Measurements from ENCODE around the gene DNAJC8.

DNAJC8 gene

GRCh38 chr1:28157894-28158293 lies 74.9 kb downstream of the DNAJC8 start:
- TF ChIP-seq CTCF (IDR thresholded peaks at IDR 0.05; ENCODE audit: low read depth, low read length), result no peak
- H3K4me3 ChIP-seq (ENCODE audit: low read depth, low read length), result no peak overlapping the region

- no peak for TF ChIP-seq CTCF (IDR thresholded peaks at IDR 0.05; ENCODE audit: low read depth, low read length)
- no peak overlapping the region for H3K4me3 ChIP-seq (ENCODE audit: low read depth, low read length)
Measured at GRCh38 chr1:28156821-28157220, 76.0 kb downstream of the DNAJC8 start.

GRCh38 chr1:28155628-28156027 lies 77.2 kb downstream of the DNAJC8 start:
- no peak overlapping the region for H3K4me3 ChIP-seq (ENCODE audit: low read depth, low read length)
- TF ChIP-seq CTCF (IDR thresholded peaks at IDR 0.05; ENCODE audit: low read depth, low read length), result no peak

- no peak for TF ChIP-seq CTCF (IDR thresholded peaks at IDR 0.05; ENCODE audit: low read depth, low read length)
- no peak overlapping the region for H3K4me3 ChIP-seq (ENCODE audit: low read depth, low read length)
Measured at GRCh38 chr1:28154078-28154594, 78.7 kb downstream of the DNAJC8 start.
